ENCODE data around the gene GAB2. TPM values are rescaled to one million over a fixed set of nuclear protein-coding genes. Genes with fewer than 3 reads are reported as not detected.

The GAB2 gene
- total and polyA plus RNA-seq, 10 of the 15 experiments (the other 5 are each of a cell fraction or from before 2014, with no cell fraction given), result 0.69 to 12.6 (median 3.8) TPM

- TF ChIP-seq NKRF (conservative IDR thresholded peaks at IDR 0.05) (peak; percentile 80), RCOR1 (conservative IDR thresholded peaks at IDR 0.05; ENCODE audit: low read depth, low read length) (peak; percentile 93), RUNX3 (IDR thresholded peaks at IDR 0.05; ENCODE audit: low read length) (peak; percentile 14), ELK1 (IDR thresholded peaks at IDR 0.05; ENCODE audit: low read depth, low read length) (peak; percentile 55; the same call in 1 of the 2 replicates)
These were observed 229.1 kb downstream of the GAB2 start, which contains the start of the genes KCTD21 and USP35 (continued) for GRCh38 chr11:78188286-78189173.
